Prostate gland (tissue), 2 donors: ENCODE results near the gene ALKBH7. TPM values are rescaled to one million over a fixed set of nuclear protein-coding genes. Genes with fewer than 3 reads are reported as not detected.

Experiments used
- DNase-seq: peaks from one replicate; pipeline ENCODE4 v3.0.0-alpha.2; 2019; ENCODE audit warnings: low spot score
- H3K27ac ChIP-seq, 2 donors: fragments of 200-600 bp; sonication (generic); 2 replicates each; pipeline ENCODE4 v1.5.1; 2017 to 2019
- H3K27me3 ChIP-seq: fragments of 200-600 bp; sonication (generic); replicated peaks from 2 replicates; pipeline ENCODE4 v1.5.1; 2019; ENCODE audit not compliant: insufficient read depth
- H3K36me3 ChIP-seq, 2 donors: fragments of 200-600 bp; sonication (generic); 1 replicate in 1 of 2; 2 replicates in 1 of 2; pipeline versions ENCODE4 v1.5.1 to v1.8.1; 2017 to 2019
- H3K4me1 ChIP-seq: fragments of 200-600 bp; sonication (generic); replicated peaks from 2 replicates; pipeline ENCODE4 v1.5.1; 2019
- H3K4me3 ChIP-seq, 2 donors: fragments of 200-600 bp; sonication (generic); 2 replicates each; pipeline ENCODE4 v1.5.1; 2017 to 2019
- H3K9me3 ChIP-seq: fragments of 200-600 bp; sonication (generic); 2 replicates; pipeline ENCODE4 v1.5.1; 2017
- POLR2A ChIP-seq: fragments of 450-650 bp; IDR thresholded peaks from one replicate; pipeline ENCODE4 v1.6.1; 2016; ENCODE audit warnings: antibody characterized with exemption, mild to moderate bottlenecking
- POLR2AphosphoS5 ChIP-seq: sonication (generic); formaldehyde crosslinking; IDR thresholded peaks from one replicate; pipeline ENCODE4 v1.6.1; 2017; ENCODE audit warnings: antibody characterized with exemption
- WGBS: methylation state at CpG from one replicate; pipeline ENCODE4 v1.1.5; 2018; 5-methylcytosine and 5-hydroxymethylcytosine counted together
- intact Hi-C: fragments of 100-400 bp; cut with DNase I; formaldehyde crosslinking; loops from one replicate; pipeline ENCODE4 v1.14.2; 2022
- total RNA-seq, 2 donors: library from RNA; depleted of rRNA; stranded (reverse); fragments of >200 nt; gene quantifications; one replicate each; pipeline ENCODE4 v1.1.0, GENCODE V29; 2016
- TF ChIP-seq, protein P1 (sequence below), 4 experiments: fragments of 200-600 bp in 2 of 4; fragments of 450-650 bp in 2 of 4; sonication (generic) in 2 of 4; IDR thresholded peaks; 1 replicate in 3 of 4; 2 replicates in 1 of 4; pipeline ENCODE4 v1.5.1; 2016 to 2019; ENCODE audit warnings: antibody characterized with exemption in 4 of 4, mild to moderate bottlenecking in 2 of 4, moderate library complexity in 2 of 4

The ALKBH7 gene
- total RNA-seq, 2 donors from 2014 or later = 101 to 111 TPM

DNA sequence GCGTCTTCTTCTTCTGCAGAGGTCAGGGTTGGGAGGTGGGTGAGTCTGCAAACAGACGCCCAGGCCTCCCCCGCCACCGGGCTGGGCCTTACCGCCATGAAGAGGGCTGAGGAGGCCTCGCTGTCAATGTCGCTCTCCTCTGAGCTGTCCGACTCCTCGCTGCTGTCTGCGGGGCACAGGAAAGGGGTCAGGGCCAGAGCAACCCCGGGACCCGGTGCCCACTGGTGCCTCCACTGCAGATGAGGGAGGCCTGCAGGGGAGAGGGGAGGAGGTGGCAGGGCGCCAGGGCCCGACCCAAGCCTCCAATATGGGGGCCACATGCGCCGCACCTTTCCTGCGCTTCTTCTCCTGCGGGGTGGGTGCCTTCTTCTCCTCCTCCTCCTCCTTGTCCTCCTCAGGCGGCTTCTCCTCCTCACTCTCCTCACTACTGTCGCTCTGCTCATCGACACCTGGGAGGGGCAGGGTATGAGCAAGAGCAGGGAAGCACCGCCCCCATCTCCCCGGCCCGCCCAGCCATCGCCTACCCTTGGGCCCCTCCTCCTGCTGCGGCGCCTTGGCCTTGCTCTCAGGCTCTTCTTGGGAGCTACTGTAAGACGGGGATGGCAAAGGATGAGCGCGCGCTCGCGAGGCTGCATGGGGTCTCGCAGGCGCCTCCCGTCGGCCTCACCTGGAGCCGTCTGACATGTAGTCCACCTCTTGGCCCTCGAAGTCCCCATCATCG lies 8.6 kb downstream of the ALKBH7 start:
- Histone ChIP-seq H3K9me3 (no peaks in the 10 kb centered on the region), H3K36me3 (peaks cover 24 to 39% of the 10 kb centered on the region in 2 donors), H3K4me3 (no peak overlapping the region), H3K4me1 (no peaks in the 10 kb centered on the region), H3K27ac (no peak overlapping the region), H3K27me3 (no peaks in the 10 kb centered on the region)
- WGBS = 97% methylated on average over 40 of the region's 40 CpGs
- intact Hi-C loops = no loop called here
- DNase-seq = no peak
- TF ChIP-seq, protein P1, sequence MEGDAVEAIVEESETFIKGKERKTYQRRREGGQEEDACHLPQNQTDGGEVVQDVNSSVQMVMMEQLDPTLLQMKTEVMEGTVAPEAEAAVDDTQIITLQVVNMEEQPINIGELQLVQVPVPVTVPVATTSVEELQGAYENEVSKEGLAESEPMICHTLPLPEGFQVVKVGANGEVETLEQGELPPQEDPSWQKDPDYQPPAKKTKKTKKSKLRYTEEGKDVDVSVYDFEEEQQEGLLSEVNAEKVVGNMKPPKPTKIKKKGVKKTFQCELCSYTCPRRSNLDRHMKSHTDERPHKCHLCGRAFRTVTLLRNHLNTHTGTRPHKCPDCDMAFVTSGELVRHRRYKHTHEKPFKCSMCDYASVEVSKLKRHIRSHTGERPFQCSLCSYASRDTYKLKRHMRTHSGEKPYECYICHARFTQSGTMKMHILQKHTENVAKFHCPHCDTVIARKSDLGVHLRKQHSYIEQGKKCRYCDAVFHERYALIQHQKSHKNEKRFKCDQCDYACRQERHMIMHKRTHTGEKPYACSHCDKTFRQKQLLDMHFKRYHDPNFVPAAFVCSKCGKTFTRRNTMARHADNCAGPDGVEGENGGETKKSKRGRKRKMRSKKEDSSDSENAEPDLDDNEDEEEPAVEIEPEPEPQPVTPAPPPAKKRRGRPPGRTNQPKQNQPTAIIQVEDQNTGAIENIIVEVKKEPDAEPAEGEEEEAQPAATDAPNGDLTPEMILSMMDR (IDR thresholded peaks at IDR 0.05) = no peak
- no peak for TF ChIP-seq POLR2AphosphoS5
- no peak for TF ChIP-seq POLR2A

DNA sequence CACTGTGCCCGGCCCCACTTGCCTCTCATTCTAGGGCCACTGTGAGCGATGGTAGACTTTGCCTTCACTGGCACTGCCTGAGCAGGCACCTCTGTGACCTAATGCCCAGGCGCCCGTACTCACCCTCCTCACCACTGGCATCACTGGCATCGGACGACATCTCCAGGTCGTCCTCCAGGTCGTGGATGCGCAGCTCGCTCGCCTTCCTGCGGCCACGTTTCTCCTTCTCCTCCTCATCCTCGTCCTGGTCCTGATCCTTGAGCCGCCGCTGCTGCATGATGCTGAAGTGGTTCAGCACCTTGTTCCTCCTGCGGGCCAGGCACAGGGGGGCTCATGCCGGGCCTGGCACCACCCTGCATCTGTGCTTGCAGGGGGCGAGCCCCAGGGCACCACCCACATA lies 10.6 kb downstream of the ALKBH7 start:
- Histone ChIP-seq H3K27ac (no peak overlapping the region), H3K4me3 (no peak overlapping the region), H3K27me3 (no peaks in the 10 kb centered on the region), H3K9me3 (no peaks in the 10 kb centered on the region), H3K4me1 (no peaks in the 10 kb centered on the region), H3K36me3 (peaks cover 31 to 45% of the 10 kb centered on the region in 2 donors)
- DNase-seq = no peak
- 97% methylated on average over 19 of the region's 19 CpGs for WGBS
- intact Hi-C loops = no loop called here
- TF ChIP-seq, protein P1 (IDR thresholded peaks at IDR 0.05) = no peak
- no peak for TF ChIP-seq POLR2A
- no peak for TF ChIP-seq POLR2AphosphoS5

DNA sequence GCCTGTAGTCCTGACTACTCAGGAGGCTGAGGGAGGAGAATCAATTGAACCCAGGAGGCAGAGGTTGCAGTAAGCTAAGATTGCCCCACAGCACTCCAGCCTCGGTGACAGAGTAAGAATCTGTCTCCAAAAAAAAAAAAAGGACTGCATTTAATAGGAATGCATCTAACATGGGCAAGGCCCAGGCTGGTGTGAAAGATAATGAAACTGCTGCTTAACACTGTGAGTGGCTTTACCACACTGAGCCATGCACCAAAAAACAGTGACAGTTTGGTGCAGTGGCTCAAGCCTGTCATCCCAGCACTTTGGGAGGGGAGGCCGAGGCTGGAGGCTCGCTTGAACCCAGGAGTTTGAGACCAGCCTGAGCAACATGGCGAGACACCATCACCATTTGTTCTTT lies 11.8 kb downstream of the ALKBH7 start:
- intact Hi-C loops = no loop called here
- Histone ChIP-seq H3K4me3 (no peak overlapping the region), H3K9me3 (no peaks in the 10 kb centered on the region), H3K4me1 (no peaks in the 10 kb centered on the region), H3K27ac (no peak overlapping the region), H3K27me3 (no peaks in the 10 kb centered on the region), H3K36me3 (peaks cover 31 to 44% of the 10 kb centered on the region in 2 donors)
- DNase-seq = no peak
- TF ChIP-seq POLR2AphosphoS5 (no peak), POLR2A (no peak)
- TF ChIP-seq, protein P1 (IDR thresholded peaks at IDR 0.05) = no peak
- WGBS = 96% methylated on average over 4 of the region's 4 CpGs

DNA sequence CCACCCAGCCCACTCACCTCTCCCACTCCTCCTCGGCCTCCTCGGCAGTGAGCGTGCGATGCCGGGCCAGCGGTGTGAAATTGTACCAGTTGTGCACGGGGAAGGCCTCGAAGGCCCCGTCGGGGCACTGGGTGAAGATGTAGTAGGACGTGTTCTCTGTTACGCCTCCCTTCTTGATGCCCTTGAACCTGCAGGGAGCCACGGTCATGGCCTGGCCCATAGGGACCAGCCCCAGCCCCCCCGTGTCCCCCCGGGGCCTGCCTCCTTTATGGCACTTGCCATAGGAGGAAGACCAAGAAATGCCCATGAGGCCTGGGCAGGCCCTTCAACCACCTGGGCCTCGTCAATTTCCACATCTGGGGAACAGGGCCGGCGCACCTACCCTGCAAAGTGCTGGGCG lies 14.8 kb downstream of the ALKBH7 start:
- WGBS = 92% methylated on average over 19 of the region's 19 CpGs
- no peak for DNase-seq
- TF ChIP-seq POLR2AphosphoS5 (no peak), POLR2A (no peak)
- TF ChIP-seq, protein P1 (IDR thresholded peaks at IDR 0.05) = no peak
- peaks cover 3% of the 10 kb centered on the region for H3K4me1 ChIP-seq
- H3K9me3 ChIP-seq = no peaks in the 10 kb centered on the region
- H3K36me3 ChIP-seq = peaks cover 11 to 20% of the 10 kb centered on the region in 2 donors
- intact Hi-C loops = no loop called here
- H3K27ac ChIP-seq = no peak overlapping the region
- H3K4me3 ChIP-seq = no peak overlapping the region
- no peaks in the 10 kb centered on the region for H3K27me3 ChIP-seq
